Lung (tissue), 16 donors: Measurements from ENCODE around the gene ZNF764. TPM values are rescaled to one million over a fixed set of nuclear protein-coding genes. Genes with fewer than 3 reads are reported as not detected.

Experiments
- ATAC-seq: fragments of 200-7000 bp; cut with Tn5 transposase; one replicate; pipeline ENCODE4 v1.9.1; 2020; ENCODE audit warnings: moderate number of reproducible peaks; ENCODE audit not compliant: insufficient read depth, low FRiP score
- DNase-seq, 3 donors: peaks; one replicate each; pipeline ENCODE4 v3.0.0-alpha.2; 2013 to 2017
- H3K27ac ChIP-seq, 2 donors: one replicate each; pipeline ENCODE4 v1.5.1; 2013; ENCODE audit warnings: mild to moderate bottlenecking in 2 of 2, moderate library complexity in 2 of 2, control low read depth in 1 of 2, inconsistent platforms in 1 of 2, low read depth in 1 of 2, low read length in 1 of 2
- H3K27me3 ChIP-seq, 3 donors: one replicate each; pipeline ENCODE4 v1.5.1; 2013; ENCODE audit warnings: low read length in 2 of 3; ENCODE audit not compliant: control insufficient read depth in 3 of 3, insufficient read depth in 3 of 3
- H3K36me3 ChIP-seq, 4 donors: one replicate each; pipeline ENCODE4 v1.5.1; 2013; ENCODE audit warnings: low read length in 4 of 4, mild to moderate bottlenecking in 1 of 4, moderate library complexity in 1 of 4; ENCODE audit not compliant: control insufficient read depth in 4 of 4, insufficient read depth in 4 of 4
- H3K4me1 ChIP-seq, 5 donors: one replicate each; pipeline ENCODE4 v1.5.1; 2013; ENCODE audit warnings: low read length in 5 of 5, mild to moderate bottlenecking in 2 of 5, moderate library complexity in 1 of 5; ENCODE audit not compliant: control insufficient read depth in 5 of 5, insufficient read depth in 5 of 5
- H3K4me3 ChIP-seq: one replicate; pipeline ENCODE4 v1.5.1; 2013; ENCODE audit warnings: mild to moderate bottlenecking, control low read depth, moderate library complexity
- H3K9ac ChIP-seq, 2 donors: one replicate each; pipeline ENCODE4 v1.5.1; 2013; ENCODE audit warnings: low read length in 2 of 2, control low read depth in 1 of 2; ENCODE audit not compliant: insufficient read depth in 1 of 2
- H3K9me3 ChIP-seq, 4 donors: one replicate each; pipeline ENCODE4 v1.5.1; 2013; ENCODE audit warnings: low read length in 3 of 4, mild to moderate bottlenecking in 1 of 4, moderate library complexity in 1 of 4; ENCODE audit not compliant: control insufficient read depth in 4 of 4, insufficient read depth in 3 of 4
- CTCF ChIP-seq: IDR thresholded peaks from 2 replicates; pipeline ENCODE4 v1.5.1; 2012; ENCODE audit warnings: mild to moderate bottlenecking; ENCODE audit errors: control extremely low read depth, extremely low read depth
- WGBS, 2 donors: extraction: QIAGEN DNeasy Blood & Tissue Kit; methylation state at CpG; one replicate each; pipeline ENCODE4 v1.1.7; 2013; 5-methylcytosine and 5-hydroxymethylcytosine counted together
- long read RNA-seq, 5 donors: transcript quantifications; one replicate each; lab custom pipeline, GENCODE V29; 2026
- polyA plus RNA-seq, 2 donors: library from polyadenylated mRNA; stranded (reverse); fragments of 200-250 nt; gene quantifications; one replicate each; pipeline ENCODE4 v1.2.1, GENCODE V29; 2013
- total RNA-seq, 2 donors: library from RNA; depleted of rRNA in 1 of 2; stranded (reverse); fragments of >200 nt in 1 of 2; gene quantifications; one replicate each; pipeline ENCODE4 v1.2.1, GENCODE V29; 2014 to 2021
- donor health status: control.
- donor health status: control.
- donor health status: Bipolar disorder and iron deficiency.
- donor health status: healthy.
- donor health status: DM: yes; HTN: yes; CAD: no.

Gene ZNF764
- total RNA-seq (10 to 100 TPM; 10.4 to 12.6 TPM), polyA plus RNA-seq (1 to 10 TPM; 4.9 to 6.1 TPM)
- long read RNA-seq, donor 1, partial matches to known transcripts, result 0 of 8 reads
- long read RNA-seq, donor 1, other reads (novel, unspliced or antisense), result 0 of 8 reads
- long read RNA-seq, donor 2, partial matches to known transcripts, result 0 of 2 reads
- long read RNA-seq, donor 2, other reads (novel, unspliced or antisense), result 0 of 2 reads
- long read RNA-seq, donor 3, partial matches to known transcripts, result 0 of 5 reads
- long read RNA-seq, donor 3, other reads (novel, unspliced or antisense), result 0 of 5 reads
- long read RNA-seq, donor 4, partial matches to known transcripts, result 0 of 1 reads
- long read RNA-seq, donor 4, other reads (novel, unspliced or antisense), result 0 of 1 reads
- long read RNA-seq, donor 5, transcript ZNF764-203 (2 exons, 949 nt), result major isoform, 5 of 6 reads
- long read RNA-seq, donor 5, partial matches to known transcripts, result 0 of 6 reads
- long read RNA-seq, donor 5, other reads (novel, unspliced or antisense), result 0 of 6 reads

GRCh38 chr16:30557957-30558788 lies at the start of gene ZNF764:
Gene ZNF764 (minus strand): TSS chr16:30558374. CDS start chr16:30558182, 192 bp downstream.
- Histone ChIP-seq H3K4me1 (peaks cover 0 to 10% (median 0%) of the 10 kb centered on the region in 5 donors), H3K9ac (peak within 1 kb of the TSS; percentile 83 to 88), H3K36me3 (peaks cover 0 to 20% (median 4%) of the 10 kb centered on the region in 4 donors), H3K27ac (peak within 1 kb of the TSS; percentile 93 to 95), H3K9me3 (no peaks in the 10 kb centered on the region), H3K27me3 (no peaks in the 10 kb centered on the region), H3K4me3 (peak within 1 kb of the TSS; percentile 51)
- no peak for TF ChIP-seq CTCF
- WGBS, 2 donors, result 0% methylated on average over 74 of the region's 74 CpGs
- ATAC-seq (peak; percentile 96), DNase-seq (peak; percentile 98 to 99 (median 98))

- no peak overlapping the region for H3K27ac ChIP-seq
- no peak overlapping the region for H3K4me3 ChIP-seq
- DNase-seq, result no peak
- TF ChIP-seq CTCF, result no peak
- H3K27me3 ChIP-seq, result no peaks in the 10 kb centered on the region
- ATAC-seq, result no peak
- peaks cover 11 to 24% (median 17%) of the 10 kb centered on the region in 4 donors for H3K36me3 ChIP-seq
- H3K9me3 ChIP-seq, result no peaks in the 10 kb centered on the region
- 95 to 98% methylated on average over 3 of the region's 3 CpGs for WGBS, 2 donors
- H3K4me1 ChIP-seq, result peaks cover 0 to 12% (median 2%) of the 10 kb centered on the region in 5 donors
- H3K9ac ChIP-seq, result no peak overlapping the region
Observed at GRCh38 chr16:30606004-30606403, 47.8 kb upstream of the ZNF764 start.

- Histone ChIP-seq H3K36me3 (peaks cover 11 to 24% (median 17%) of the 10 kb centered on the region in 4 donors), H3K4me1 (peaks cover 0 to 9% (median 2%) of the 10 kb centered on the region in 5 donors), H3K4me3 (no peak overlapping the region), H3K9ac (no peak overlapping the region), H3K9me3 (no peaks in the 10 kb centered on the region), H3K27me3 (no peaks in the 10 kb centered on the region), H3K27ac (no peak overlapping the region)
- no peak for TF ChIP-seq CTCF
- 61 to 76% methylated on average over 14 to 15 of the region's 15 CpGs for WGBS, 2 donors
- DNase-seq (no peak), ATAC-seq (no peak)
Observed at GRCh38 chr16:30605158-30605557, 47.0 kb upstream of the ZNF764 start.
